Measurements from ENCODE around the gene MYLIP. TPM values are rescaled to one million over a fixed set of nuclear protein-coding genes. Genes with fewer than 3 reads are reported as not detected.

Gene MYLIP
- total RNA-seq, 2 donors from 2014 or later: 39.6 to 58.1 TPM

GRCh38 chr6:16158943-16159557, 30.2 kb downstream of the MYLIP start:
- DNase-seq (ENCODE audit: low spot score): no peak
- H3K27me3 ChIP-seq (replicated peaks; ENCODE audit: insufficient read depth): no peaks in the 10 kb centered on the region
- H3K4me3 ChIP-seq: no peak overlapping the region
- TF ChIP-seq POLR2A (IDR thresholded peaks at IDR 0.05): no peak
- TF ChIP-seq CTCF (IDR thresholded peaks at IDR 0.05): no peak
- no peak for TF ChIP-seq POLR2AphosphoS5 (IDR thresholded peaks at IDR 0.05)
- no peaks in the 10 kb centered on the region for H3K9me3 ChIP-seq
- no peaks in the 10 kb centered on the region for H3K4me1 ChIP-seq (replicated peaks)
- intact Hi-C loops (cut with DNase I): no loop called here
- H3K36me3 ChIP-seq: no peaks in the 10 kb centered on the region
- WGBS: 38% methylated on average over 7 of the region's 7 CpGs
- no peak overlapping the region for H3K27ac ChIP-seq

GRCh38 chr6:16160794-16161193, 31.9 kb downstream of the MYLIP start:
- H3K4me1 ChIP-seq (replicated peaks): no peaks in the 10 kb centered on the region
- no peaks in the 10 kb centered on the region for H3K27me3 ChIP-seq (replicated peaks; ENCODE audit: insufficient read depth)
- no peak overlapping the region for H3K27ac ChIP-seq
- no peak for TF ChIP-seq POLR2AphosphoS5 (IDR thresholded peaks at IDR 0.05)
- TF ChIP-seq POLR2A (IDR thresholded peaks at IDR 0.05): no peak
- no peak for TF ChIP-seq CTCF (IDR thresholded peaks at IDR 0.05)
- intact Hi-C loops (cut with DNase I): no loop called here
- no peaks in the 10 kb centered on the region for H3K36me3 ChIP-seq
- no peak for DNase-seq (ENCODE audit: low spot score)
- WGBS: 98% methylated on average over 11 of the region's 11 CpGs
- no peak overlapping the region for H3K4me3 ChIP-seq
- H3K9me3 ChIP-seq: no peaks in the 10 kb centered on the region

GRCh38 chr6:16162003-16162402, 33.1 kb downstream of the MYLIP start:
- 83% methylated on average over 2 of the region's 2 CpGs for WGBS
- TF ChIP-seq POLR2A (IDR thresholded peaks at IDR 0.05) (no peak), POLR2AphosphoS5 (IDR thresholded peaks at IDR 0.05) (no peak), CTCF (IDR thresholded peaks at IDR 0.05) (no peak)
- no peaks in the 10 kb centered on the region for H3K9me3 ChIP-seq
- H3K27ac ChIP-seq: no peak overlapping the region
- intact Hi-C loops (cut with DNase I): no loop called here
- no peaks in the 10 kb centered on the region for H3K4me1 ChIP-seq (replicated peaks)
- H3K27me3 ChIP-seq (replicated peaks; ENCODE audit: insufficient read depth): no peaks in the 10 kb centered on the region
- no peaks in the 10 kb centered on the region for H3K36me3 ChIP-seq
- no peak for DNase-seq (ENCODE audit: low spot score)
- H3K4me3 ChIP-seq: no peak overlapping the region

GRCh38 chr6:16163066-16163465, 34.2 kb downstream of the MYLIP start:
- TF ChIP-seq CTCF (IDR thresholded peaks at IDR 0.05): no peak
- TF ChIP-seq POLR2AphosphoS5 (IDR thresholded peaks at IDR 0.05): no peak
- TF ChIP-seq POLR2A (IDR thresholded peaks at IDR 0.05): no peak
- Histone ChIP-seq H3K27ac (no peak overlapping the region), H3K36me3 (no peaks in the 10 kb centered on the region), H3K9me3 (no peaks in the 10 kb centered on the region), H3K4me1 (replicated peaks) (no peaks in the 10 kb centered on the region), H3K4me3 (no peak overlapping the region), H3K27me3 (replicated peaks; ENCODE audit: insufficient read depth) (no peaks in the 10 kb centered on the region)
- WGBS: 81% methylated on average over 1 of the region's 1 CpG
- intact Hi-C loops (cut with DNase I): no loop called here
- DNase-seq (ENCODE audit: low spot score): no peak

- WGBS: 73% methylated on average over 2 of the region's 2 CpGs
- TF ChIP-seq POLR2AphosphoS5 (IDR thresholded peaks at IDR 0.05): no peak
- TF ChIP-seq POLR2A (IDR thresholded peaks at IDR 0.05): no peak
- no peak for TF ChIP-seq CTCF (IDR thresholded peaks at IDR 0.05)
- Histone ChIP-seq H3K27me3 (replicated peaks; ENCODE audit: insufficient read depth) (no peaks in the 10 kb centered on the region), H3K4me1 (replicated peaks) (no peaks in the 10 kb centered on the region), H3K36me3 (no peaks in the 10 kb centered on the region), H3K4me3 (no peak overlapping the region), H3K27ac (no peak overlapping the region), H3K9me3 (no peaks in the 10 kb centered on the region)
- intact Hi-C loops (cut with DNase I): no loop called here
- DNase-seq (ENCODE audit: low spot score): no peak
These were observed 34.8 kb downstream of the MYLIP start for GRCh38 chr6:16163535-16164300.
